ENCODE measurements around the gene SHISAL2A.

The SHISAL2A gene

DNA sequence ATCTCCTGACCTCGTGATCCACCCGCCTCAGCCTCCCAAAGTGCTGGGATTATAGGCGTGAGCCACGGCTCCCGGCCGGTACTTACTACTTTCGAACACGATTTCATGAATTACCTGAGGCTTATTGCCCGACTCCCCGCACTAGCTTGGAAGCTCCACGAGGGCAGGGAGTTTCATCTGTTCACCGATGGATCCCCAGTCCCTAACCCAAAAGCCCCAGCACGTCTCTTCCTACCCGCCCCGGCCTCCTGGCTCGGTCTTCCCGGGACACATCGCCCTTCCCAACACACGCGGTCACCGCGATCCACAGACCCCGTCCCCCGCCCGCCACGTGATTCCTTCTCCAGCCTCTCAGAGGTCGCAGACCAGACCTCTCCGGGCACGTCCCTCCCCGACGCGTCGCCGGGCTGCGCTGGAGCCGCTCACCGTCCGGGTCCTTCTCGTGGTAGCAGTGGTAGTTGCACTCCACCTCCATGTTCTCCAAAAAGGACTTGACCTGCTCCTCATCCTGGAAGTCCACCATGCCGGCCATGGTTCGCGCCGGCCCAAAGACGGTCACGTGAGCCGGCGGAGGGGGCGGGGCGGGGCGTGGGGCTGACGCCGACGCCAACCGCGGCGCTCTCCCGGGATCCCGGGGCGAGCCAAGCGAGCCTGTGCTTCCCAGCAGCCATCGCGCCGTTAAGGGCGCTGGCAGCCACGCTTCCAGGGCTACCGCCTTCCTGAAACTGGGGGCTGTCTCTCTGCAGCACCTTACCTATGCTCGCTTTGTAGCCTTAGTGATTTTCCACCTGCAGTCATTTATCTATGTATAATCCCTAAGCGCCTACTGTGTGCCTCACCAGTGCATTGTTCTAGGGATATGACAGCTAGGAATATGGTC lies 65.1 kb downstream of the SHISAL2A start, which contains the start of gene COA7:
Gene COA7, minus strand, starts transcription at position 553 of the 880 bp plus-strand sequence. Its CDS starts 21 bp downstream, at position 532.
- Histone ChIP-seq H3K9ac (ENCODE audit: low read length) (peak within 1 kb of the TSS; percentile 69), H3K27me3 (ENCODE audit: control insufficient read depth, insufficient read depth, low read length) (no peaks in the 10 kb centered on the region), H3K4me3 (ENCODE audit: low read length) (peak within 1 kb of the TSS; percentile 72), H3K9me3 (ENCODE audit: control insufficient read depth, low read length) (no peaks in the 10 kb centered on the region), H3K4me1 (ENCODE audit: control insufficient read depth, insufficient read depth, low read length) (peaks cover 9% of the 10 kb centered on the region), H3K36me3 (ENCODE audit: control insufficient read depth, insufficient read depth, low read length) (no peaks in the 10 kb centered on the region)

DNA sequence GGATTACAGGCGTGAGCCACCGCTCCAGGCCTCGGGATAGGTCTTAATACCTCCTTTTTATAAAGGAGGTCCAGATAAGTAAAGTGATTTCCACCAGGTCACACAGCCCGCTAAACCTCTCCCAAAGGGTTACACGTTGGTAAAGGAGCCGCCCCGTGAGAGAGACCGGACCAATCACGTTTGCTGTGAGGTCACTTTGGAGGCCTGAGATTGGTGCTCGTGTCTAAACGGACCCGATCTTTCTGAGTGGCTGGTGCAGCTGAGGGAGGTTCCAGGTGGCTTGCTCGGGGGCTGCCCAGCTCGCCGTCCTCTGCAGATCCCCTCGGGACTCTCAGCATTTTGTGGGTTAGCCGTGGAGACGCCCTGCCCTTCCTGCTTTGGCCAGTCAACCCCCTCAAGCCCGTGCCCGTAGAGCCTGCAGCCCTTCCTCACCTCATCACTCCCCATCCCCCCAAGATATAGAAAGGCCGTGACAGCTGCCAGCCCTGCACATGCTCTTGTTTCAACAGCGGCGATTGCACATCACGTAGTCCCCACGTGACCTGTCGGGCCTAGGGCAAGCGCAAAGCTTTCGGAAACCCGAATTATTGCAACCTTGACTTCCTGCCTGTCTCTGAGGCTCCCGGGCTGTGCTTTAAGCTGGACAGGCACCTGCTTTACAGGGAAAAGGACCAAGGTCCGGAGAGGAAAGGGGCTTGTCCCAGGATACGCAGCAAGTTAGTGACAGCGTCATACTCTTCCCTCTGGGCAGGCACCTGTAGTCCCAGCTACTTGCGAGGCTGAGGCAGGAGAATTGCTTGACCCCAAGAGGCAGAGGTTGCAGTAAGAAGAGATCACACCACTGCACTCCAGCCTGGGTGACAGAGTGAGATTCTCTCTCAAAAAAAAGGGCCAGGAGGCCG lies 70.2 kb downstream of the SHISAL2A start:
- no peaks in the 10 kb centered on the region for H3K36me3 ChIP-seq (ENCODE audit: control insufficient read depth, insufficient read depth, low read length)
- peaks cover 18% of the 10 kb centered on the region for H3K4me1 ChIP-seq (ENCODE audit: control insufficient read depth, insufficient read depth, low read length)
- no peaks in the 10 kb centered on the region for H3K9me3 ChIP-seq (ENCODE audit: control insufficient read depth, low read length)
- peak overlapping the region; percentile 86 for H3K9ac ChIP-seq (ENCODE audit: low read length)
- H3K4me3 ChIP-seq (ENCODE audit: low read length), result peak overlapping the region; percentile 66
- H3K27me3 ChIP-seq (ENCODE audit: control insufficient read depth, insufficient read depth, low read length), result no peaks in the 10 kb centered on the region

DNA sequence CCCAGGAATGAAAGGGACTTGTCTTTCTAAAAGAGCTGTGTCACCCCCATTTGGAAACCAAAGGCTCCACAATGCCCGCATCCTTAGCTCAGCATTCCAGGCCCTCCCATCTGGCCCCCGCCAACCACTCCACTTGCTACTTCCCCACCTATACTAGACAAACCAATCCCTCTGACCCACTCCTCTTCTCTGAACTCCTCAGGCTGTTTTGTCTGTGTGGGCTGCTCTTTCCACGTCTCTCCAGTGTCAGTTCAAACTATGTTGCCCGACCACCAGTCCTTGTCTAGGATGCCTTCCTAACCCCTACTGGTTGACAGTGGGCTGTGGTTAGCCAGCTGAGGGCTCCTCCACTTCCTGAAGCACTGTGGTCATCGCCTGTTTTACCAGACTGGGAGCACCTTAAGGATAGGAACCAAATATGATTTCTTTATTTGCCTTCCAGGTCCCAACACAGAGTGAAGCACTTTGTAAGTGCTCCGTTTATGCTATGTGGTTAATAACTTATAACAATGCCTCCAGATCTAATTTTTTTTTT lies 73.2 kb downstream of the SHISAL2A start:
- Histone ChIP-seq H3K27me3 (ENCODE audit: control insufficient read depth, insufficient read depth, low read length) (no peaks in the 10 kb centered on the region), H3K4me1 (ENCODE audit: control insufficient read depth, insufficient read depth, low read length) (peaks cover 13% of the 10 kb centered on the region), H3K9ac (ENCODE audit: low read length) (no peak overlapping the region), H3K4me3 (ENCODE audit: low read length) (no peak overlapping the region), H3K36me3 (ENCODE audit: control insufficient read depth, insufficient read depth, low read length) (no peaks in the 10 kb centered on the region), H3K9me3 (ENCODE audit: control insufficient read depth, low read length) (no peaks in the 10 kb centered on the region)
